ENCODE data around the gene GYS2. TPM values are rescaled to one million over a fixed set of nuclear protein-coding genes. Genes with fewer than 3 reads are reported as not detected.

GYS2 gene
- total RNA-seq, 4 donors from 2014 or later = not detected

DNA sequence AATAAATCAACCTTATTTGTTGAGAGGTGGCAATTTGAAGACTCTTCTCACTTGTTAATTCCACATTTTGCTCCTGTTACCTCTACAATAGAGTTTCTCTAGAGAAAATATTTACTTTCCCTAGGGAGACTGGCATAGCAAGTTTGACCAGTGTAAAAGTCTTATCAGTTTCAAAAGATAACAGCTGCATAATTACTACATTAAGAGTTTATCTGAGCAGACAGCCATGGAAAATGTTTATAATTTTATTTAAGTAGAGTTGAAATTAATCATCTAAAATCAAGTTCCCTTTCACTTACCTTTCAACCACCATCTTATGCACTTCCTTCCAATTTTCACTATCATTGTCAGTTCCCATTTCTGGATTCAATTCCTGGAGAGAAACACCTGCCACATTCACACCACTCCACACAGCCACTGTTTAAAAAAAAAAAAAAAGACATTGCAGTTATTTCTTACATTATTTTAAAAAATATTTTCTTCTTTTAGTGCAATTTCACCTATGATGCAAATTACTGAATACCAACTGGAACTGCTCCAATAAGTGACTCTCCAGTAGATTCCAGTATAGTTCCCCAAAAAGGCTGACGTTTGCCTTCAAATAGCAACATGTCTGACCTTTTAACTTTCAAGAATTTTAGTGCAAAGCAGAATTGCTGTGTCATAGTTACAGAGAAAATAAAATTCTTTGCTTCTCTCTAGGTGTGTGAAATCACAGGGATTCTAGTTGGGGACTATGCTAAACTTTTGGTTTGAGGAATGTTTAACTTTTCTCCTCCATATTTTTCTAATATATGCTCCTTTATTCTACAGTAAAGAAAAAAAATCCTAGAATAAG is 33.6 kb upstream of the GYS2 start:
- H3K9me3 ChIP-seq = no peaks in the 10 kb centered on the region
- H3K27ac ChIP-seq = no peak overlapping the region
- no peak for DNase-seq
- H3K36me3 ChIP-seq = no peaks in the 10 kb centered on the region
- TF ChIP-seq, protein P1, sequence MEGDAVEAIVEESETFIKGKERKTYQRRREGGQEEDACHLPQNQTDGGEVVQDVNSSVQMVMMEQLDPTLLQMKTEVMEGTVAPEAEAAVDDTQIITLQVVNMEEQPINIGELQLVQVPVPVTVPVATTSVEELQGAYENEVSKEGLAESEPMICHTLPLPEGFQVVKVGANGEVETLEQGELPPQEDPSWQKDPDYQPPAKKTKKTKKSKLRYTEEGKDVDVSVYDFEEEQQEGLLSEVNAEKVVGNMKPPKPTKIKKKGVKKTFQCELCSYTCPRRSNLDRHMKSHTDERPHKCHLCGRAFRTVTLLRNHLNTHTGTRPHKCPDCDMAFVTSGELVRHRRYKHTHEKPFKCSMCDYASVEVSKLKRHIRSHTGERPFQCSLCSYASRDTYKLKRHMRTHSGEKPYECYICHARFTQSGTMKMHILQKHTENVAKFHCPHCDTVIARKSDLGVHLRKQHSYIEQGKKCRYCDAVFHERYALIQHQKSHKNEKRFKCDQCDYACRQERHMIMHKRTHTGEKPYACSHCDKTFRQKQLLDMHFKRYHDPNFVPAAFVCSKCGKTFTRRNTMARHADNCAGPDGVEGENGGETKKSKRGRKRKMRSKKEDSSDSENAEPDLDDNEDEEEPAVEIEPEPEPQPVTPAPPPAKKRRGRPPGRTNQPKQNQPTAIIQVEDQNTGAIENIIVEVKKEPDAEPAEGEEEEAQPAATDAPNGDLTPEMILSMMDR (IDR thresholded peaks at IDR 0.05) = no peak
- TF ChIP-seq POLR2A (IDR thresholded peaks at IDR 0.05) = no peak
- no peaks in the 10 kb centered on the region for H3K4me1 ChIP-seq
- H3K27me3 ChIP-seq = no peaks in the 10 kb centered on the region
- intact Hi-C loops (cut with DNase I; ENCODE audit: low total_unique reads) = no loop called here
- no peak overlapping the region for H3K4me3 ChIP-seq

DNA sequence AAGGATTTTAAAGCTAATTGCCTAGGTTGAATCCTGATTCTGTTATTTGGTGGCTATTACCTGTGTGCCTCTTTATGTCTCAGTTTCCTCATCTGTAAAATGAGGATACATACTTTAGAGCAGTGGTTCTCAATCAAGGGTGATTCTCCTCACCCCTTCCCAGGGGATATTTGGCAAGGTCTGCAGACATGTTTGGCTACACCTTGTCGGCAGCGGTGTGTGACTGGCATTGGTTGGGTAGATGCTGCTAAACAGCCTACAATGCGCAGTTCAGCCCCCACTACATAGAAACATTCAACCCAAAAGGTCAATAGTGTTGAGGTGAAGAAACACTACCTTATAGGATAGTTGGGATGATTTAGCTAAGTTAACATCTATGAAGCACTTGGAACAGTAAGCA is 29.6 kb upstream of the GYS2 start:
- Histone ChIP-seq H3K27ac (no peak overlapping the region), H3K36me3 (no peaks in the 10 kb centered on the region), H3K4me1 (no peaks in the 10 kb centered on the region), H3K9me3 (no peaks in the 10 kb centered on the region), H3K27me3 (no peaks in the 10 kb centered on the region), H3K4me3 (no peak overlapping the region)
- TF ChIP-seq, protein P1 (IDR thresholded peaks at IDR 0.05) = no peak
- no peak for TF ChIP-seq POLR2A (IDR thresholded peaks at IDR 0.05)
- intact Hi-C loops (cut with DNase I; ENCODE audit: low total_unique reads) = no loop called here
- DNase-seq = no peak

DNA sequence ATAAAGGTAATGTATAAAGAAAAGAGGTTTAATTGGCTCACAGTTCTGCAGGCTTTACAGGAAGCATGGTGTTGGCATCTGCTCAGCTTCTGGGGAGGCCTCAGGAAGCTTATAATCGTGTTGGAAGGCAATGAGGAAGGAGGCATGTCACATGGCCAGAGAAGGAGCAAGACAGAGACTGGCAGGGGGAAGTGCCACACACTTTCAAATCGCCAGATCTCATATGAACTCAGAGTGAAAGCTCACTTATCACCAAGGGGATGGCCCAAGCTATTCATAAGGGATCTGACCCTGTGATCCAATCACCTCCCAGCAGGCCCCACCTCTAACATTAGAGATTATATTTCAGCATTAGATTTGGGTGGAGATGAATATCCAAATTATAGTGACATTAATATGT is 26.7 kb upstream of the GYS2 start:
- no peaks in the 10 kb centered on the region for H3K9me3 ChIP-seq
- no peak for TF ChIP-seq POLR2A (IDR thresholded peaks at IDR 0.05)
- TF ChIP-seq, protein P1 (IDR thresholded peaks at IDR 0.05) = no peak
- H3K4me3 ChIP-seq = no peak overlapping the region
- H3K36me3 ChIP-seq = no peaks in the 10 kb centered on the region
- no peak overlapping the region for H3K27ac ChIP-seq
- H3K4me1 ChIP-seq = no peaks in the 10 kb centered on the region
- H3K27me3 ChIP-seq = no peaks in the 10 kb centered on the region
- no peak for DNase-seq
- intact Hi-C loops (cut with DNase I; ENCODE audit: low total_unique reads) = no loop called here

DNA sequence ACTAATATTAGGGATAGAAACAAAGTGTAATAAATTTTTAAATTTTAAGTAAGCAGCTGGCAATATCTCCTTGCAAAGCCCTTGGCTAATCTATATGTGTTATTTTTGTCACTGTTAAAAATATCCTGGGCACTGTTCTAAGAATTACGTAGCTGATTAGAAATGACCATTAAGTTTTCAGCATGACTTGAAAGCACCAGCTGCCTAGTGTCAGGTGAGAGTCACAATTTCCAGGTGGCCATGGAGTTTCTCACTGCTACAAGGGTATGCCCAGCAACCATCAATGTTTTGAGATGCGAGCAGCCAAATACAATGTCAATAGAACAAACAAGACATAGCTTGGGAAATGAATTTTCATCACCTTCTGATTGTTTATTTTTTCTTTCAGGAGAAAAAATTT is 23.3 kb upstream of the GYS2 start:
- Histone ChIP-seq H3K27me3 (no peaks in the 10 kb centered on the region), H3K36me3 (no peaks in the 10 kb centered on the region), H3K27ac (no peak overlapping the region), H3K4me3 (no peak overlapping the region), H3K9me3 (no peaks in the 10 kb centered on the region), H3K4me1 (no peaks in the 10 kb centered on the region)
- intact Hi-C loops (cut with DNase I; ENCODE audit: low total_unique reads) = no loop called here
- TF ChIP-seq, protein P1 (IDR thresholded peaks at IDR 0.05) = no peak
- no peak for TF ChIP-seq POLR2A (IDR thresholded peaks at IDR 0.05)
- DNase-seq = no peak

DNA sequence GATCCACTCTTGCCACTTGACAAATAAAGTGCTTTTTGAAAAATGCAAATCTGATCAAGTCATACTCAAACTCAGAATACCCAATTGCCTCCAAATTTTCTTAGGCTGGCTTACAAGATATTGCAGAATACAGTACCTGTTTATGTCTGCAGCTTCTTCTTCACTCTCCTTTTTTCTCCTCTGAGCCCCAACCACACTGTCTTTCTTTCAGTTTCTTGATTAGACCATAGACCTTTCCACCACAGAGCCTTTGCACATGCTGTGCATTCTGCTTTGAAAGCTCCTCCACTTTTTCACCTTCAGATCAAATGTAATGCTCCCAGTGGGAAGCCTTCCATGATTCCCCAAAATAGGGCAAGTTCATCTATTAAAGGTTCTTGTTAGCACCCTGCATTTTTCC is 13.9 kb upstream of the GYS2 start:
- Histone ChIP-seq H3K27ac (no peak overlapping the region), H3K27me3 (no peaks in the 10 kb centered on the region), H3K4me3 (no peak overlapping the region), H3K4me1 (no peaks in the 10 kb centered on the region), H3K36me3 (no peaks in the 10 kb centered on the region), H3K9me3 (no peaks in the 10 kb centered on the region)
- no peak for DNase-seq
- TF ChIP-seq, protein P1 (IDR thresholded peaks at IDR 0.05) = no peak
- TF ChIP-seq POLR2A (IDR thresholded peaks at IDR 0.05) = no peak
- intact Hi-C loops (cut with DNase I; ENCODE audit: low total_unique reads) = no loop called here

Data from uterus (tissue), 4 donors.